A549 (cell line): Measurements from ENCODE around the gene MAML3.

Source experiments
- EP300 ChIP-seq, 2 experiments: fragments of >200 bp; sonication (Bioruptor Twin); formaldehyde crosslinking; IDR thresholded peaks; 2 replicates in 1 of 2; 3 replicates in 1 of 2; pipeline ENCODE4 v1.6.1; 2016 to 2017
- NPAS2 ChIP-seq: fragments of 250-450 bp; sonication (Bioruptor Pico); IDR thresholded peaks from 2 replicates; pipeline ENCODE4 v1.8.0; 2022; ENCODE audit warnings: mild to moderate bottlenecking, moderate library complexity, borderline replicate concordance
- POLR2AphosphoS2 ChIP-seq: conservative IDR thresholded peaks from 2 replicates; pipeline ENCODE4 v1.6.1; 2012; ENCODE audit warnings: low read length, improper control_type of control experiment, inconsistent platforms
- RCOR1 ChIP-seq: fragments of 150-350 bp; IDR thresholded peaks from 2 replicates; pipeline ENCODE4 v1.6.1; 2014; ENCODE audit warnings: antibody characterized with exemption, low read length, low read depth
- SMC3 ChIP-seq: fragments of >200 bp; sonication (Bioruptor Twin); formaldehyde crosslinking; IDR thresholded peaks from 3 replicates; pipeline ENCODE4 v1.6.1; 2018; ENCODE audit warnings: inconsistent platforms
- TP53 ChIP-seq: fragments of 250-450 bp; sonication (Bioruptor Pico); IDR thresholded peaks from 2 replicates; pipeline ENCODE4 v1.5.0; 2021; ENCODE audit warnings: mild to moderate bottlenecking, moderate library complexity
- TF ChIP-seq, protein P1 (sequence below): fragments of >200 bp; sonication (Bioruptor Twin); formaldehyde crosslinking; IDR thresholded peaks from 3 replicates; pipeline ENCODE4 v1.6.1; 2016
- TF ChIP-seq, protein P2 (sequence below): fragments of >200 bp; sonication (Bioruptor Twin); formaldehyde crosslinking; IDR thresholded peaks from 3 replicates; pipeline ENCODE4 v1.5.1; 2016
- TF ChIP-seq, protein P3 (sequence below): fragments of 200-600 bp; sonication (generic); IDR thresholded peaks from 2 replicates; pipeline ENCODE4 v1.6.1; 2016; ENCODE audit warnings: antibody characterized with exemption, mild to moderate bottlenecking, moderate library complexity

DNA sequence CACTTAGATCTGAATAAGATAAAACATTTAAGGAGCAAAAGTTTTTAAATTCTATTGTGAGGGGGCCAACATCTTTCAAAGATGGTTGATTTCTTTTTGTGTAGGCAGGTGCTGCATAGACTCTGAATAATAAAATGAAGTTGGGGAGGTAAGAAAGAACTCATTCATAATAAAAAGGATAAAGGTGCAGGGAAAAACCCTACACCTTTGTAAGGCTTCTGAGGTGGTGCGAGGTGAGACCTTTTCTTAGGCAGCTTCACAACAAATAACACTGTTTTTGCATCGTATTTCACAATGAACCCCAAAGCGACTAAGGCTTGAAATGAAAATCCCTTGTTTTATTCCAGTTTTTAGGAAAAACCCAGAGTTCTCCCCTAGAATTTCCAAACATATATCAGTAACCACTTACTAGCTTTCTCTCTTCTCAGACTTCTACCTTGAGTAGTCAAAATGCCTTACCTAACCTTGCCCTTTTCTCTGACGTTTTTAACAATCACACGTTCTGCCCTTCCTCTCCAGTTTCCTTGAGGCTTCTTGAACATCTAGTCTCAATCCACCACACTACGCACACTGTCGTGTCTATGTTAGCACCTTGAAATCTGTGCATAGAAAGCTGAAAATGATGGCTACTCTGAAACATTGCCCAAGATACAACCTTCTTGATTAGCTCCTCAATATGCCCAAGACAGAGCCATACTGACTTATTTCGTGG lies 30.2 kb downstream of the MAML3 start:
- TF ChIP-seq, protein P1, sequence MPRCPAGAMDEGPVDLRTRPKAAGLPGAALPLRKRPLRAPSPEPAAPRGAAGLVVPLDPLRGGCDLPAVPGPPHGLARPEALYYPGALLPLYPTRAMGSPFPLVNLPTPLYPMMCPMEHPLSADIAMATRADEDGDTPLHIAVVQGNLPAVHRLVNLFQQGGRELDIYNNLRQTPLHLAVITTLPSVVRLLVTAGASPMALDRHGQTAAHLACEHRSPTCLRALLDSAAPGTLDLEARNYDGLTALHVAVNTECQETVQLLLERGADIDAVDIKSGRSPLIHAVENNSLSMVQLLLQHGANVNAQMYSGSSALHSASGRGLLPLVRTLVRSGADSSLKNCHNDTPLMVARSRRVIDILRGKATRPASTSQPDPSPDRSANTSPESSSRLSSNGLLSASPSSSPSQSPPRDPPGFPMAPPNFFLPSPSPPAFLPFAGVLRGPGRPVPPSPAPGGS, result no peak
- TF ChIP-seq, protein P2, sequence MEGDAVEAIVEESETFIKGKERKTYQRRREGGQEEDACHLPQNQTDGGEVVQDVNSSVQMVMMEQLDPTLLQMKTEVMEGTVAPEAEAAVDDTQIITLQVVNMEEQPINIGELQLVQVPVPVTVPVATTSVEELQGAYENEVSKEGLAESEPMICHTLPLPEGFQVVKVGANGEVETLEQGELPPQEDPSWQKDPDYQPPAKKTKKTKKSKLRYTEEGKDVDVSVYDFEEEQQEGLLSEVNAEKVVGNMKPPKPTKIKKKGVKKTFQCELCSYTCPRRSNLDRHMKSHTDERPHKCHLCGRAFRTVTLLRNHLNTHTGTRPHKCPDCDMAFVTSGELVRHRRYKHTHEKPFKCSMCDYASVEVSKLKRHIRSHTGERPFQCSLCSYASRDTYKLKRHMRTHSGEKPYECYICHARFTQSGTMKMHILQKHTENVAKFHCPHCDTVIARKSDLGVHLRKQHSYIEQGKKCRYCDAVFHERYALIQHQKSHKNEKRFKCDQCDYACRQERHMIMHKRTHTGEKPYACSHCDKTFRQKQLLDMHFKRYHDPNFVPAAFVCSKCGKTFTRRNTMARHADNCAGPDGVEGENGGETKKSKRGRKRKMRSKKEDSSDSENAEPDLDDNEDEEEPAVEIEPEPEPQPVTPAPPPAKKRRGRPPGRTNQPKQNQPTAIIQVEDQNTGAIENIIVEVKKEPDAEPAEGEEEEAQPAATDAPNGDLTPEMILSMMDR, result no peak
- TF ChIP-seq POLR2AphosphoS2, result no peak
- no peak for TF ChIP-seq NPAS2
- TF ChIP-seq, protein P3, sequence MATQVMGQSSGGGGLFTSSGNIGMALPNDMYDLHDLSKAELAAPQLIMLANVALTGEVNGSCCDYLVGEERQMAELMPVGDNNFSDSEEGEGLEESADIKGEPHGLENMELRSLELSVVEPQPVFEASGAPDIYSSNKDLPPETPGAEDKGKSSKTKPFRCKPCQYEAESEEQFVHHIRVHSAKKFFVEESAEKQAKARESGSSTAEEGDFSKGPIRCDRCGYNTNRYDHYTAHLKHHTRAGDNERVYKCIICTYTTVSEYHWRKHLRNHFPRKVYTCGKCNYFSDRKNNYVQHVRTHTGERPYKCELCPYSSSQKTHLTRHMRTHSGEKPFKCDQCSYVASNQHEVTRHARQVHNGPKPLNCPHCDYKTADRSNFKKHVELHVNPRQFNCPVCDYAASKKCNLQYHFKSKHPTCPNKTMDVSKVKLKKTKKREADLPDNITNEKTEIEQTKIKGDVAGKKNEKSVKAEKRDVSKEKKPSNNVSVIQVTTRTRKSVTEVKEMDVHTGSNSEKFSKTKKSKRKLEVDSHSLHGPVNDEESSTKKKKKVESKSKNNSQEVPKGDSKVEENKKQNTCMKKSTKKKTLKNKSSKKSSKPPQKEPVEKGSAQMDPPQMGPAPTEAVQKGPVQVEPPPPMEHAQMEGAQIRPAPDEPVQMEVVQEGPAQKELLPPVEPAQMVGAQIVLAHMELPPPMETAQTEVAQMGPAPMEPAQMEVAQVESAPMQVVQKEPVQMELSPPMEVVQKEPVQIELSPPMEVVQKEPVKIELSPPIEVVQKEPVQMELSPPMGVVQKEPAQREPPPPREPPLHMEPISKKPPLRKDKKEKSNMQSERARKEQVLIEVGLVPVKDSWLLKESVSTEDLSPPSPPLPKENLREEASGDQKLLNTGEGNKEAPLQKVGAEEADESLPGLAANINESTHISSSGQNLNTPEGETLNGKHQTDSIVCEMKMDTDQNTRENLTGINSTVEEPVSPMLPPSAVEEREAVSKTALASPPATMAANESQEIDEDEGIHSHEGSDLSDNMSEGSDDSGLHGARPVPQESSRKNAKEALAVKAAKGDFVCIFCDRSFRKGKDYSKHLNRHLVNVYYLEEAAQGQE, result no peak
- TF ChIP-seq EP300 (IDR thresholded peaks at IDR 0.05), result no peak
- TF ChIP-seq SMC3, result no peak
- no peak for TF ChIP-seq TP53 (CRISPR knock-in tag)
- no peak for TF ChIP-seq RCOR1
